A673 (cell line): Measurements from ENCODE around the gene FOXE3. TPM values are rescaled to one million over a fixed set of nuclear protein-coding genes. Genes with fewer than 3 reads are reported as not detected.

Experiments used
- BruUV-seq: library from RNA; stranded (reverse); fragments of 400-500 nt; replicated peaks from 2 replicates; lab custom pipeline; 2021; lab: Mats Ljungman, UMichigan
- CTCF ChIA-PET: fragments of 300-600 bp; sonication (Branson Sonifier 250); formaldehyde crosslinking; loops from one replicate; lab custom pipeline; 2022; ENCODE audit warnings: antibody characterized with exemption; lab: Charles Lee
- POLR2A ChIA-PET: fragments of 300-600 bp; sonication (Branson Sonifier 250); formaldehyde crosslinking; loops from one replicate; lab custom pipeline; 2022; ENCODE audit warnings: antibody characterized with exemption; ENCODE audit not compliant: low non-redundant PET; lab: Charles Lee
- DNase-seq: peaks from one replicate; pipeline ENCODE4 v3.0.0-alpha.2; 2015; ENCODE audit warnings: low spot score
- H3K27ac ChIP-seq: fragments of 200-600 bp; sonication (generic); 2 replicates; pipeline ENCODE4 v1.5.1; 2016; ENCODE audit warnings: mixed run types, low read depth, mild to moderate bottlenecking, mixed read lengths, antibody characterized with exemption, low read length; ENCODE audit not compliant: poor library complexity, severe bottlenecking
- H3K27me3 ChIP-seq: fragments of 200-600 bp; sonication (generic); replicated peaks from 2 replicates; pipeline ENCODE4 v1.6.1; 2017; ENCODE audit warnings: mixed run types, low read depth, mild to moderate bottlenecking, mixed read lengths, antibody characterized with exemption, low read length; ENCODE audit not compliant: insufficient read depth, poor library complexity
- H3K36me3 ChIP-seq: fragments of 200-600 bp; sonication (generic); 2 replicates; pipeline ENCODE4 v1.6.1; 2016; ENCODE audit warnings: mixed run types, mild to moderate bottlenecking, mixed read lengths, antibody characterized with exemption, low read length; ENCODE audit not compliant: insufficient read depth, poor library complexity, severe bottlenecking
- H3K4me1 ChIP-seq: fragments of 200-600 bp; sonication (generic); 2 replicates; pipeline ENCODE4 v1.6.1; 2017; ENCODE audit warnings: mixed run types, mild to moderate bottlenecking, mixed read lengths, antibody characterized with exemption, low read length; ENCODE audit not compliant: insufficient read depth, poor library complexity, severe bottlenecking
- H3K4me3 ChIP-seq: fragments of 200-600 bp; sonication (generic); 2 replicates; pipeline ENCODE4 v1.5.1; 2016; ENCODE audit warnings: low read depth, mixed run types, mild to moderate bottlenecking, mixed read lengths, low read length; ENCODE audit not compliant: poor library complexity, severe bottlenecking
- H3K9me3 ChIP-seq: fragments of 200-600 bp; sonication (generic); 2 replicates; pipeline ENCODE4 v1.6.1; 2016; ENCODE audit warnings: mixed run types, low read depth, mild to moderate bottlenecking, mixed read lengths, antibody characterized with exemption, low read length; ENCODE audit not compliant: poor library complexity, severe bottlenecking
- EZH2 ChIP-seq: fragments of 200-600 bp; sonication (generic); IDR thresholded peaks from 2 replicates; pipeline ENCODE4 v1.6.1; 2017; ENCODE audit warnings: borderline replicate concordance, low read depth, mild to moderate bottlenecking, mixed read lengths, antibody characterized with exemption, low read length; ENCODE audit not compliant: poor library complexity, severe bottlenecking
- intact Hi-C: fragments of 100-400 bp; cut with micrococcal nuclease; formaldehyde crosslinking; loops from one replicate; pipeline ENCODE4 v1.10.0; 2022; ENCODE audit not compliant: unreplicated experiment
- total RNA-seq: library from RNA; stranded (reverse); gene quantifications from 2 replicates; pipeline ENCODE4 v1.2.3, GENCODE V29; 2021
- TF ChIP-seq, protein P1 (sequence below): fragments of 300-800, 200-600 bp; sonication (generic); conservative IDR thresholded peaks from 2 replicates; pipeline ENCODE4 v1.5.1; 2017; ENCODE audit warnings: low read depth, mild to moderate bottlenecking, antibody characterized with exemption, low read length, moderate library complexity, mixed read lengths

FOXE3 gene
- total RNA-seq, 1 experiment from 2014 or later, result not detected

DNA sequence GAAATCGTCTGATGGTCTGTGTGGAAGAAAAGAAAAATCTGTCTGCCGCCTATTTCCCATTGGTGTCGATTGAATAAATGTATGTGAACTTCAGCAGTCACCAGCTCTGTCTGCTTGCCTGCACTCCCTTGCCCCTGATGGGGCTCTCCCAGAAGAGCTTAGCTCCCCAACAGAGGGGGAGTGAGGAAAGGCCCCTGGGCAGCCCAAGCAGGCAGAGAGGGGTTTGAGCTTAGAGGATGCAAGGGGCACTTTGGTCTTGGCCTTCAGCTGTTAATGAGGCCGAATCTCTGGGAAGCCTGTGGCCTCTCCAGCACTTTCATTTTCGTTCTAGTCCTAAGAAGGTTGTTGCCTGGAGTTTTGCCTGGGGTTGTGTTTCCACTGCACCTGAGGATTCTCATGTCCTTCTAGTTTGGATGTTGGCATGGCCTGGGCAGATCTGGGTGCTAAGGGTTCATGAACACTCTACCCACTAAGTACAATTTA, 24.6 kb downstream of the FOXE3 start:
- H3K27me3 ChIP-seq, result peaks cover 73% of the 10 kb centered on the region
- no peaks in the 10 kb centered on the region for H3K9me3 ChIP-seq
- DNase-seq, result no peak
- H3K4me1 ChIP-seq, result no peaks in the 10 kb centered on the region
- ChIA-PET POLR2A (no interaction called here), CTCF (no interaction called here)
- no peak overlapping the region for H3K27ac ChIP-seq
- no peaks in the 10 kb centered on the region for H3K36me3 ChIP-seq
- intact Hi-C loops, result no loop called here
- no peak for TF ChIP-seq EZH2
- TF ChIP-seq, protein P1, sequence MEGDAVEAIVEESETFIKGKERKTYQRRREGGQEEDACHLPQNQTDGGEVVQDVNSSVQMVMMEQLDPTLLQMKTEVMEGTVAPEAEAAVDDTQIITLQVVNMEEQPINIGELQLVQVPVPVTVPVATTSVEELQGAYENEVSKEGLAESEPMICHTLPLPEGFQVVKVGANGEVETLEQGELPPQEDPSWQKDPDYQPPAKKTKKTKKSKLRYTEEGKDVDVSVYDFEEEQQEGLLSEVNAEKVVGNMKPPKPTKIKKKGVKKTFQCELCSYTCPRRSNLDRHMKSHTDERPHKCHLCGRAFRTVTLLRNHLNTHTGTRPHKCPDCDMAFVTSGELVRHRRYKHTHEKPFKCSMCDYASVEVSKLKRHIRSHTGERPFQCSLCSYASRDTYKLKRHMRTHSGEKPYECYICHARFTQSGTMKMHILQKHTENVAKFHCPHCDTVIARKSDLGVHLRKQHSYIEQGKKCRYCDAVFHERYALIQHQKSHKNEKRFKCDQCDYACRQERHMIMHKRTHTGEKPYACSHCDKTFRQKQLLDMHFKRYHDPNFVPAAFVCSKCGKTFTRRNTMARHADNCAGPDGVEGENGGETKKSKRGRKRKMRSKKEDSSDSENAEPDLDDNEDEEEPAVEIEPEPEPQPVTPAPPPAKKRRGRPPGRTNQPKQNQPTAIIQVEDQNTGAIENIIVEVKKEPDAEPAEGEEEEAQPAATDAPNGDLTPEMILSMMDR, result no peak
- no TSS peak for BruUV-seq
- H3K4me3 ChIP-seq, result no peak overlapping the region

DNA sequence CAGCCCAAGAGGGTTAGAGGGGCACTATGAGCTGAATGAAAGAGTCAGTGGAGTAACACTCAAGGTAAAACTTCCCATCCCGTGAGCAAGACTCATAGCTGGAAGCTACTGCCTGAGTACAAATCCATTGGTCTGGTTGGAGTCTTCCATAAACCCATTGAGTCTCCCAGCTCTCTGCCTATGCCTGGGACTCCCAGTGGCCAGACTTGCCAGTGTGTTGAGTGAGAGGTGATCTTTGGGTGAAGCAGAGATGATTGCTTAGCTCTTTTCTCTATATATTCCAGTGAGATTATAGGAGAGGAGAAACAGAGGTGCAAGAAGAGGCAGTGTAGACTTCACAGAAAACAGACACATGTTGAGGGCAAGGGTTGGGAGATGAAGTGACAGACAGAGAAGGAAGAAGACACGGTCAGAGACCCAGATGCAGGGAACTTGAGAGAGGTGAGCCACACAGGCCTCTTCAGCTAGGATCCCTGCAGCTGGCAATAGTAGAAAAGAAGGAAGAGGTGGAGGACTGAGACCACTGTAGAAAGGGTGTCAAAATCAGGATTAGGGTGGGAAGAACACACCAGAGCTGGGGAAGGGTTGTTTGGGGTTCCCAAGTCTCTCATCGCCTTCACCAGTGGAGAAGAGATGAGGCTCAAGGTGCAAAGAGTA, 25.5 kb downstream of the FOXE3 start:
- intact Hi-C loops, result no loop called here
- ChIA-PET POLR2A (no interaction called here), CTCF (interaction anchor here (0.6 kb wide), 1 partner anchor 805 kb away, joined by 3 read pairs; no protein-coding TSS in a partner anchor)
- Histone ChIP-seq H3K9me3 (no peaks in the 10 kb centered on the region), H3K4me1 (no peaks in the 10 kb centered on the region), H3K4me3 (no peak overlapping the region), H3K27me3 (peaks cover 82% of the 10 kb centered on the region), H3K27ac (no peak overlapping the region), H3K36me3 (no peaks in the 10 kb centered on the region)
- BruUV-seq, result no TSS peak
- DNase-seq, result no peak
- TF ChIP-seq, protein P1, result no peak
- TF ChIP-seq EZH2, result no peak

DNA sequence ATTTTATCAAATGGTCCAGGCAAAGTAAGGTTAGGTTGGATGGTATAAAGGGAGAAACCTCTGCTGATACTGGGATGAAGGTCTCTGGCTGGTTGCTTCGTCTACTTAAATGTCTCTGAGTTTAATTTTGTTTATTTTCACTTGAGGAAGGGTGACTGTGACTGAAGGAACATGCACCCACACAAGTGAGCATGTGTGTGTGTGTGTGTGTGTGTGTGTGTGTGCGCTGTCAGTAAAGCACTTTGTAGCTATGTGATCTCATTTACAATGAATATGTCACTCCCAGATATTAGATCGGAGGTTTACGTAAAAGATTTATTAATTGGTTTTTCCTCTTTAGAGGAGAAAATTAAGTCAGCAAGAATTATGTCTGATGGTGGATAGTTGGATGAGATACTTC, 26.1 kb downstream of the FOXE3 start:
- Histone ChIP-seq H3K4me3 (no peak overlapping the region), H3K36me3 (no peaks in the 10 kb centered on the region), H3K27me3 (peaks cover 88% of the 10 kb centered on the region), H3K27ac (no peak overlapping the region), H3K9me3 (no peaks in the 10 kb centered on the region), H3K4me1 (no peaks in the 10 kb centered on the region)
- ChIA-PET POLR2A (no interaction called here), CTCF (no interaction called here)
- intact Hi-C loops, result no loop called here
- DNase-seq, result no peak
- no TSS peak for BruUV-seq
- no peak for TF ChIP-seq EZH2
- TF ChIP-seq, protein P1, result no peak
